HEK293T (cell line): ENCODE measurements around the gene NFKBIZ.

ENCODE experiments used
- CTCF ChIA-PET: fragments of 350-600 bp; formaldehyde crosslinking; extraction: SDS; loops from one replicate; lab custom pipeline; 2021; ENCODE audit warnings: antibody characterized with exemption, inconsistent platforms; lab: Yijun Ruan, JAX
- POLR2A ChIA-PET: fragments of 350-600 bp; formaldehyde crosslinking; extraction: SDS; loops from one replicate; lab custom pipeline; 2020; ENCODE audit warnings: antibody characterized with exemption, inconsistent platforms; lab: Yijun Ruan, JAX
- DNase-seq: peaks from one replicate; pipeline ENCODE4 v3.0.0; 2012; ENCODE audit warnings: mixed read lengths; ENCODE audit errors: extremely low spot score
- ARNT ChIP-seq: fragments of 450-650 bp; IDR thresholded peaks from 2 replicates; pipeline ENCODE4 v1.6.1; 2017; ENCODE audit warnings: mild to moderate bottlenecking
- BHLHE40 ChIP-seq: fragments of 450-650 bp; IDR thresholded peaks from 2 replicates; pipeline ENCODE4 v1.6.1; 2016; ENCODE audit warnings: mild to moderate bottlenecking, moderate library complexity, borderline replicate concordance
- CTBP1 ChIP-seq: fragments of 450-650 bp; IDR thresholded peaks from 2 replicates; pipeline ENCODE4 v1.6.1; 2016; ENCODE audit warnings: borderline replicate concordance
- ELF4 ChIP-seq: fragments of 450-650 bp; IDR thresholded peaks from 2 replicates; pipeline ENCODE4 v1.6.1; 2017; ENCODE audit warnings: antibody characterized with exemption
- FOXA1 ChIP-seq: fragments of 450-650 bp; IDR thresholded peaks from 2 replicates; pipeline ENCODE4 v1.6.1; 2016; ENCODE audit warnings: mild to moderate bottlenecking
- FOXK2 ChIP-seq: fragments of 450-650 bp; IDR thresholded peaks from 2 replicates; pipeline ENCODE4 v1.6.1; 2016; ENCODE audit warnings: mild to moderate bottlenecking
- FOXM1 ChIP-seq: fragments of 450-650 bp; IDR thresholded peaks from 2 replicates; pipeline ENCODE4 v1.6.1; 2017; ENCODE audit warnings: mild to moderate bottlenecking, borderline replicate concordance
- HDGF ChIP-seq: fragments of 450-650 bp; IDR thresholded peaks from 2 replicates; pipeline ENCODE4 v1.6.1; 2017; ENCODE audit warnings: antibody characterized with exemption, borderline replicate concordance
- L3MBTL2 ChIP-seq: fragments of 450-650 bp; conservative IDR thresholded peaks from 2 replicates; pipeline ENCODE4 v1.6.1; 2016; ENCODE audit warnings: mild to moderate bottlenecking
- LEF1 ChIP-seq: fragments of 450-650 bp; IDR thresholded peaks from 2 replicates; pipeline ENCODE4 v1.6.1; 2017; ENCODE audit warnings: mild to moderate bottlenecking, borderline replicate concordance
- NFRKB ChIP-seq: fragments of 450-650 bp; IDR thresholded peaks from 2 replicates; pipeline ENCODE4 v1.6.1; 2016; ENCODE audit warnings: mild to moderate bottlenecking, moderate library complexity
- SP1 ChIP-seq: fragments of 450-650 bp; IDR thresholded peaks from 2 replicates; pipeline ENCODE4 v1.6.1; 2017
- SUZ12 ChIP-seq: fragments of 450-650 bp; IDR thresholded peaks from 2 replicates; pipeline ENCODE4 v1.6.1; 2016; ENCODE audit warnings: mild to moderate bottlenecking
- TARDBP ChIP-seq: fragments of 450-650 bp; IDR thresholded peaks from 2 replicates; pipeline ENCODE4 v1.6.1; 2016
- ZNF384 ChIP-seq: fragments of 450-650 bp; IDR thresholded peaks from 2 replicates; pipeline ENCODE4 v1.6.1; 2016
- TF ChIP-seq, protein P1 (sequence below): fragments of 450-650 bp; IDR thresholded peaks from 2 replicates; pipeline ENCODE4 v1.6.1; 2016

NFKBIZ gene

DNA sequence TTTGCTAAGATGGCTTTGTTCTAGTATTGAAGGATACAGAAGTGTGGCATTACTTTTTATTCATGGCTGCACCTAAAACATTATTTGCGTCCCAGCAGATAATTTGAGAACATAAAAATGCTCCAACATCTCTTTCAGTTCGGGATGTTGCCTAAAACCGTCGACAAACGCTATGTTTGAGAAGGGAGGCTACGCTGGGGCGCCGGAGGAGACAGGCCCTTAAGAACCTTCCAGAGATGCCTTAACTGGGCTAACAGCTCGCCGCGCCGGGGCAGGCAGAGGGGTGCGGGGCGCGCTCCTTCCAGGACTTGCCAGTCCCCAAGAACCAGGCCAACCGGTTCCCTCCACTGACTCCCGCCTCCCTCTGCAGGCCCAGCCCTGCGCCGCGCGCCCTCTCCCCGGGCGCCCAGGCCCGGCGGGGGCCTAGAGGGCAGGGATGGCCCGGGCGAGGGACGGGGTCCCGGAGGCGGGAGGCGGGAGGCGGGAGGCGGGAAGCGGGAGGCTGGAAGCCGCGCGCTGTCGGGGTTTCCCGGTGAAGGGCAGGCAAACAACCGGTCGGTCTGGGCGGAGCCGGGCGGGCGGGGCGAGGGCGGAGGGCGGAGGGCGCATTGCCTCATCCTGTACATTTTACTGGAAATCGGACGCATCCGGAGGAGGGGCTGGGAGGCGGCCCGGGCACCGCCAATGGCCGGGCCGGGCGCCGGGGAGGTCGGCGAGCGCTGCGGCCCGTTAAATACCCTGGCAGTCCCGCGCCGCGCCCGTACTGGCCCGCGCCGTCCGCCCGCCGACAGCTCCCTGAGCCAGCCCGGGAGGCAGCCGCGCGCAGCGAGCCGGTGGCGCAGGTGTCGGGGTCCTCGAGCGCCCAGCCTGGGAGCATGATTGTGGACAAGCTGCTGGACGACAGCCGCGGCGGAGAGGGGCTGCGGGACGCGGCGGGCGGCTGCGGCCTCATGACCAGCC, at the start of gene NFKBIZ:
Gene NFKBIZ, plus strand, starts transcription at position 761 of the 960 bp plus-strand sequence. Its CDS starts 115 bp downstream, at position 876.
- peak; percentile 86 for DNase-seq
- TF ChIP-seq FOXA1, result no peak
- no peak for TF ChIP-seq NFRKB
- TF ChIP-seq CTBP1, result no peak
- no peak for TF ChIP-seq TARDBP
- 0 out of 2 replicates have a peak, but pooled peaks have one; percentile 53 for TF ChIP-seq LEF1
- TF ChIP-seq ARNT, result no peak; the same call in 1 of the 2 replicates
- TF ChIP-seq BHLHE40, result no peak
- TF ChIP-seq HDGF, result no peak
- no peak for TF ChIP-seq ZNF384
- ChIA-PET CTCF (no interaction called here), POLR2A (interaction anchor here (0.7 to 2.2 kb wide), 23 partner anchors 10 to 339 kb away, joined by 3 to 17 read pairs (median 5); no protein-coding TSS in a partner anchor)

DNA sequence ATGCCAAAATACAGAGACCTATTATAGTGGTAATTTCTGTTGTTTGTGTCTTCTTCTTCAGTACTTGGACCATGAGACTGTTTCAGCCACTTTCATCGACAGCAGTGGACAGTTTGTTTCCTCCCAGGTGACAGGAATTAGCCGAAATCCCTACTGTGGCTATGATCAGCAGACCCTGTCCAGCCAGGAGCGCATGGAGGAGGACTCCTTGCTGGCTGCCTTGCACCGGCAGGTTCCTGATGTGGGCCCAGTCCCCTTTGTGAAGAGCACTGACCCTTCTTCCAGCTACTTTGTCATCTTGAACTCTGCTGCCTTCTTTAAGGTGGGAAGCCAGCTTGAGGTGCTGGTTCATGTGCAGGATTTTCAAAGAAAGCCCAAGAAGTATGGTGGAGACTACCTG, 48.1 kb upstream of the NFKBIZ start:
- CTCF ChIA-PET, result no interaction called here
- no peak for DNase-seq
- TF ChIP-seq FOXA1 (no peak), SP1 (no peak), ARNT (no peak), BHLHE40 (no peak), L3MBTL2 (no peak), FOXM1 (no peak), SUZ12 (no peak), NFRKB (no peak), FOXK2 (no peak), ZNF384 (no peak), LEF1 (no peak), CTBP1 (no peak), ELF4 (no peak), TARDBP (no peak), HDGF (no peak)
- TF ChIP-seq, protein P1, sequence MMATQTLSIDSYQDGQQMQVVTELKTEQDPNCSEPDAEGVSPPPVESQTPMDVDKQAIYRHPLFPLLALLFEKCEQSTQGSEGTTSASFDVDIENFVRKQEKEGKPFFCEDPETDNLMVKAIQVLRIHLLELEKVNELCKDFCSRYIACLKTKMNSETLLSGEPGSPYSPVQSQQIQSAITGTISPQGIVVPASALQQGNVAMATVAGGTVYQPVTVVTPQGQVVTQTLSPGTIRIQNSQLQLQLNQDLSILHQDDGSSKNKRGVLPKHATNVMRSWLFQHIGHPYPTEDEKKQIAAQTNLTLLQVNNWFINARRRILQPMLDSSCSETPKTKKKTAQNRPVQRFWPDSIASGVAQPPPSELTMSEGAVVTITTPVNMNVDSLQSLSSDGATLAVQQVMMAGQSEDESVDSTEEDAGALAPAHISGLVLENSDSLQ, result no peak
- POLR2A ChIA-PET, result no interaction called here

DNA sequence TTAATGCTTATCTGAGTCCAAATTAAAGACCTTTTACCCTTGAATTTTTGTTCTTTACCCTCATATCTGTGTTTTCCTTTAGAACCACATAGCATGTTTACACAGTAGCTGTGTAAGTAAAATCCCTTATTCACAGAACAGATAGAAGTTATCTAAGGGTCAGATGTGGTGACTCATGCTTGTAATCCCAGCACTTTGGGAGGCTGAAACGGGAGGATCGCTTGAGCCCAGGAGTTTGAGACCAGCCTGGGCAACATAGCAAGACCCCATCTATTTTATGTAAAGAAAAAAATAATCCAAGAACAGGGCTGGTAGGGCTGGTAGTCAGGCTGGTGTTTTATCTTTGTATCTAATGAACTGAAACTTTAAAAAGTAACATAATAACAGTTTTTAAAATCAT, 47.1 kb upstream of the NFKBIZ start:
- CTCF ChIA-PET, result interaction anchor here (0.6 to 2.0 kb wide), 9 partner anchors 10 to 1255 kb away, joined by 3 to 9 read pairs (median 3); no protein-coding TSS in a partner anchor
- no peak for DNase-seq
- TF ChIP-seq, protein P1, result no peak
- TF ChIP-seq SUZ12 (no peak), FOXA1 (no peak), LEF1 (no peak), SP1 (no peak), HDGF (no peak), CTBP1 (no peak), ZNF384 (no peak), ARNT (no peak), BHLHE40 (no peak)
- POLR2A ChIA-PET, result no interaction called here

- POLR2A ChIA-PET, result no interaction called here
- no peak for TF ChIP-seq TARDBP
- TF ChIP-seq FOXA1, result no peak
- TF ChIP-seq, protein P1, result no peak
- TF ChIP-seq ARNT, result no peak
- no peak for TF ChIP-seq HDGF
- TF ChIP-seq FOXM1, result no peak
- no peak for TF ChIP-seq ELF4
- no peak for TF ChIP-seq CTBP1
- no peak for TF ChIP-seq BHLHE40
- TF ChIP-seq L3MBTL2, result no peak
- no peak for TF ChIP-seq LEF1
- no peak for TF ChIP-seq NFRKB
- TF ChIP-seq FOXK2, result no peak
- TF ChIP-seq ZNF384, result no peak
- TF ChIP-seq SP1, result no peak
- TF ChIP-seq SUZ12, result no peak
- DNase-seq, result peak; percentile 53
Observed at GRCh38 chr3:101803173-101803782, 46.0 kb upstream of the NFKBIZ start.

DNA sequence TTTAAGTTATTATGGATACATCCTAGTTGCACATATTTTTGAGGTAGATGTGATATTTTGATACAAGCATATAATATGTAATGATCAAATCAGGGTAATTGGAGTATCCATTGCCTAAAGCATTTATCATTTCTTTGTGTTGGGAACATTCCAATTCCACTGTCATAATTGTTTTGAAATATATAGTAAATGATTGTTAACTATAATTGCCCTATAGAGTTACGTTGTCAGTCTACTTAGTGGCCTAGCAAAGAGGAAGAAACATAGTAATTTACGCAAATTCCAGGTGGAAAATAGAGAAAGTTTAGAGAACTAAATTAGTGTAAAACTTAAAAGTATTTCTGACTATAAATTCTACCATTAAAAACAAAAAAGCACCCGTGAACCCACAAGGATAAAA, 45.4 kb upstream of the NFKBIZ start:
- CTCF ChIA-PET, result interaction anchor here (0.6 to 1.0 kb wide), 2 partner anchors 21 to 367 kb away, joined by 3 read pairs; no protein-coding TSS in a partner anchor
- no peak for TF ChIP-seq BHLHE40
- no peak for TF ChIP-seq HDGF
- TF ChIP-seq ZNF384, result no peak
- TF ChIP-seq ARNT, result no peak
- TF ChIP-seq SUZ12, result no peak
- TF ChIP-seq NFRKB, result no peak
- no peak for TF ChIP-seq TARDBP
- TF ChIP-seq LEF1, result no peak
- TF ChIP-seq FOXM1, result no peak
- no peak for TF ChIP-seq CTBP1
- TF ChIP-seq FOXK2, result no peak
- POLR2A ChIA-PET, result no interaction called here

More at GRCh38 chr3:101803173-101803782, 46.0 kb upstream of the NFKBIZ start:
- CTCF ChIA-PET, result interaction anchor here (0.5 to 2.0 kb wide), 14 partner anchors 9 to 897 kb away, joined by 3 to 9 read pairs (median 3); partner anchors contain the start of gene CEP97

More for the DNA sequence above, 45.4 kb upstream of the NFKBIZ start:
- DNase-seq, result no peak
